ENCODE measurements around the gene NAALADL2.

DNA sequence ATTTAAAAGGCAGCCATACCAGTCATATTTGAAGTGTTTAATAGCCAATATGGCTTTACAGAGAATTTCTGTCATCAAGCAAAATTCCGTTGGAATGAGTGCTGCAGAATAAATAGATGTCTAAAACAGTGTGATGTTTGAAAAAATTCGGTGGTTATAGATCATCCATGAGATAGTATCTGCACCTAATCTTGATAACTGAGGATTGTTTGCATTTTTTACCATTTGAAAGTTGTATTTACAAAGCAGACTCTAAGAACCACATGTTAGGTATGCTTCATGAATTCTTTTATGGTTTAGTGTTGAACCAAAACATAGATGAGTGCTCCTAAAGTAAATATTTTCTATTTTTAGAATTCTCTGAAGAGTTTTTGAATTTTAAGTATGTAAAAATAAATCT lies 476.1 kb downstream of the NAALADL2 start:
- TF ChIP-seq, protein P1, sequence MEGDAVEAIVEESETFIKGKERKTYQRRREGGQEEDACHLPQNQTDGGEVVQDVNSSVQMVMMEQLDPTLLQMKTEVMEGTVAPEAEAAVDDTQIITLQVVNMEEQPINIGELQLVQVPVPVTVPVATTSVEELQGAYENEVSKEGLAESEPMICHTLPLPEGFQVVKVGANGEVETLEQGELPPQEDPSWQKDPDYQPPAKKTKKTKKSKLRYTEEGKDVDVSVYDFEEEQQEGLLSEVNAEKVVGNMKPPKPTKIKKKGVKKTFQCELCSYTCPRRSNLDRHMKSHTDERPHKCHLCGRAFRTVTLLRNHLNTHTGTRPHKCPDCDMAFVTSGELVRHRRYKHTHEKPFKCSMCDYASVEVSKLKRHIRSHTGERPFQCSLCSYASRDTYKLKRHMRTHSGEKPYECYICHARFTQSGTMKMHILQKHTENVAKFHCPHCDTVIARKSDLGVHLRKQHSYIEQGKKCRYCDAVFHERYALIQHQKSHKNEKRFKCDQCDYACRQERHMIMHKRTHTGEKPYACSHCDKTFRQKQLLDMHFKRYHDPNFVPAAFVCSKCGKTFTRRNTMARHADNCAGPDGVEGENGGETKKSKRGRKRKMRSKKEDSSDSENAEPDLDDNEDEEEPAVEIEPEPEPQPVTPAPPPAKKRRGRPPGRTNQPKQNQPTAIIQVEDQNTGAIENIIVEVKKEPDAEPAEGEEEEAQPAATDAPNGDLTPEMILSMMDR (IDR thresholded peaks at IDR 0.05): no peak
- no peak for TF ChIP-seq POLR2A (IDR thresholded peaks at IDR 0.05)

Data from body of pancreas (tissue), 4 donors.